Fibroblast of mammary gland (primary cell): ENCODE results near the gene GCNA.

Experiments
- DNase-seq: peaks from one replicate; pipeline ENCODE4 v3.0.0-alpha.2; 2010; ENCODE audit warnings: low read depth
- H3K4me3 ChIP-seq: 2 replicates; pipeline ENCODE4 v1.5.1; 2011; ENCODE audit warnings: low read depth, mild to moderate bottlenecking, low read length, moderate library complexity; ENCODE audit not compliant: control insufficient read depth
- TF ChIP-seq, protein P1 (sequence below): conservative IDR thresholded peaks from 2 replicates; pipeline ENCODE4 v1.5.1; 2011; ENCODE audit warnings: low read depth, low read length, inconsistent platforms; ENCODE audit not compliant: control insufficient read depth, insufficient read depth

The GCNA gene

DNA sequence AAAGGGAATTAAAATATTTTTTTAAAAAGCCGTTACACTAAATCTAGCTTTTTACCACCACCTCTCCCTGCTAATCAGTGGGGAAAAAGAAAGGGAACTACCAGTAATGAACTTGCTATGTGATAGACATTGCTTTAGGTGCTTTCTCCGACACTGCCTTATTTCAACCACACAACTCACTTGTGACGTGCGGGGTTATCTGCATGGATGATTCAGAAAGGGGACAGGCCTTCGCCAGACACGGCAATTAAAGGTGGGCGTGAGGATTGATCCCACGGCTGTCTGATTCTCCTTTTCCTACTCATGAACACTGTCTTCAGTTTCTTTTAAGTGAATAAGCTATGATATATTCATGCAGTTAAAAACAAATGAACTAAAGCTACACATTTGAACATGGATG is 41.0 kb downstream of the GCNA start:
- TF ChIP-seq, protein P1, sequence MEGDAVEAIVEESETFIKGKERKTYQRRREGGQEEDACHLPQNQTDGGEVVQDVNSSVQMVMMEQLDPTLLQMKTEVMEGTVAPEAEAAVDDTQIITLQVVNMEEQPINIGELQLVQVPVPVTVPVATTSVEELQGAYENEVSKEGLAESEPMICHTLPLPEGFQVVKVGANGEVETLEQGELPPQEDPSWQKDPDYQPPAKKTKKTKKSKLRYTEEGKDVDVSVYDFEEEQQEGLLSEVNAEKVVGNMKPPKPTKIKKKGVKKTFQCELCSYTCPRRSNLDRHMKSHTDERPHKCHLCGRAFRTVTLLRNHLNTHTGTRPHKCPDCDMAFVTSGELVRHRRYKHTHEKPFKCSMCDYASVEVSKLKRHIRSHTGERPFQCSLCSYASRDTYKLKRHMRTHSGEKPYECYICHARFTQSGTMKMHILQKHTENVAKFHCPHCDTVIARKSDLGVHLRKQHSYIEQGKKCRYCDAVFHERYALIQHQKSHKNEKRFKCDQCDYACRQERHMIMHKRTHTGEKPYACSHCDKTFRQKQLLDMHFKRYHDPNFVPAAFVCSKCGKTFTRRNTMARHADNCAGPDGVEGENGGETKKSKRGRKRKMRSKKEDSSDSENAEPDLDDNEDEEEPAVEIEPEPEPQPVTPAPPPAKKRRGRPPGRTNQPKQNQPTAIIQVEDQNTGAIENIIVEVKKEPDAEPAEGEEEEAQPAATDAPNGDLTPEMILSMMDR = no peak
- no peak for DNase-seq
- H3K4me3 ChIP-seq = no peak overlapping the region

DNA sequence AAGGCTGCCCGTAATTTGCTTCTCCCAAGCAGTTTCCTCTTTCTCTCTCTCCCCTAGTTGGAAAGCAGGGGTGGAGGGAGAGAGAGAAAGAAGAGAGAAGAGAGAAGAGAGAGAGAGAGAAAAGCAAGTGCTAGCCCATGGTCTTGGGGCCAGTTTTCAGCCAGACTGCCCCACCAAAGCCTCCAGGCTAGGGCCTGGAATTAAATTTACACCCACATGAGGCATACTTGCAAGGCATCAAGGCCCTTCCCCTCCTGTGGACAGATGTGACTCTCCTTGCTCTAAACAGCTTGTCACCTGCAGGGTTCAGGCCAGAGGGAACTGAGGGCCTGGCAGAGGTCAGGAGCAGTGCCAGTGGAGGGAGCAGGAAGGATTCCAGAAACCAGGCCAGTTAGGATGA is 41.7 kb downstream of the GCNA start:
- DNase-seq = no peak
- TF ChIP-seq, protein P1 = no peak
- no peak overlapping the region for H3K4me3 ChIP-seq

DNA sequence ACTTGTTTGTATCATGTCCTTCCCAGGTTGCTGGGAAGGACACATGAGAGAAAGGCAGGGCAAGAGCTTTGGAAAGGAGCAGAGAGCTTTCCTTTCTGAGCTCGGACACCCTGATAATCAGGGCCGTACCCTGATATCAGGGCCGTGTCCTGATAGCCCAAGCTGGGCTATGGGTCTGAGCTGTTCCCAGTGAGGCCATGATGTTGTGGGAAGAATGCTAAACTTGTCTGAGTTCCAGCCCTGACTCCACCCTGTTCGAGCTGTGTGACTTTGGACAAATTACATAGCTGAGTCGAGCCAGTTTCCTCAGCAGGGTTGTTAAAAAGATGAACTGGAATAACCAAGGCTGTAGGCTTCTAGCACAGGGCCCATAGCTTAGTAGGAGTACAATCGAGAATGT is 43.4 kb downstream of the GCNA start:
- TF ChIP-seq, protein P1 = no peak
- no peak overlapping the region for H3K4me3 ChIP-seq
- peak; percentile 42 for DNase-seq

DNA sequence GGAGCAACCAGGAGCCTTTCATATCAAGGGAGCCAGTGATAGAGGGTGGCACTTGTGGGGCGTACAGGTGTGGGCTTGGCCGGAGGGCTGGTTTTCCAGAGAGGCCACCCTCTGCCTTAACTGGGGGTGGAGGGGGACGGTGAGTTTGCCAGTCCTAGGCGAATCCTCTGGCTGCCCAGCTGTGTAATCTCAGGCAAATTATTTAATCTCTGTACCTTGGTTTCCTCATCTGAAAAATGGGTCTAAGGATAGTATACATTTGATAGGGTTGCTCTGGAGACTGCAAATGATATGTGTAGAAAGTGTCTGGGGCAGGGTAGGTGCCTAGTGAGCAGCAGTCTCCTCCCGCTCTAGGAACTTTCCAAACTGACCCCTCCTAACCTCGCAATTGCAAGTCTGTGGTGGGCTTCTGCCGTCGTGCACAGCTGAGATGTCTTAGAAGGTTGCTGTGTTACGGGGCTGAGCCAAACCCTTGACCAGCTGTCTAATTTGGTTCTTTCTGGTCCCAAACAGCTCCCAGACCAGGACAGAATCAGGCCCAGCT is 43.9 kb downstream of the GCNA start:
- TF ChIP-seq, protein P1 = no peak

DNA sequence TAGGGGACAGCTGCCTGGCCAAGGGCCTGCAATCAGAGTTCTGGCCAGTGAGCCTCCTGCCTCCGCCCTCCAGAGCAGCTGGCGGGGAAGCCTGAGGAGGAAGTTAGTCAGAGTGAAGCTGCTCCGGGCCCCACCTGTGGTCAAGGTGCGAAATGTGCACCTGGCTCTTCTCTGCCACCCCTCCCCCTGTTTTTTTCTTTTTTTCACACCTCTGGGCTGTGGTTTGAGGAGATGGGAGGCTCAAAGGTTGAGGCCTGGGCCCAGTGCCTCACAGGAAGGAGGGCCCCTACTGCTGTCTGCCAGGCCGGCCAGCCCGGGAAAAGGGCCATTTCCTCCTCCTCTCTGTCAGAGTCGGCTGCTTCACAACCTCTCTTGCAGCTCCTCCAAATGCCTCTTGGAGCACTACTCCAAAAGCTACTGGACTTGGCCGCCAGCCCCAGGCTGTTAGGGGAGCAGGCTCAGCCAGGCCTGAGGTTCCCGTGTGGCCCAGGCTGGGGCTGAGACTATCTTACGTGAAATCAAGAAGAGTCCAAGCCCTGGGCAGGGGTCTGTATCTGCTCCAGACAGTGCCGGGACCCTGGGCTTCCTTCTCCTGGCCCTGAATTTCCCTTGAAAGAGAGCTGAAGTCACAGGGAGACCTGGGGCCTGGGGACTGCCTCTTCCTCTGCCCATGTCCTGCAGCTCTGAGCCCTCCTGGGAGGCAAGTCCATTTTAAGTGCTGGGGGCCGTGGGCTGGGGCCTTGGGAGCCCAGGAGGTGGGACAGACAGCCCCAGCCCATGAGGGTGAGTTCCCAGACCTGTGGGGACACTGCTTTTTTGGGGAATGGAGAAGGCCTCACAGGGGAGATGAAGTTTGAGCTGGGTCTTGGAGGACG is 44.6 kb downstream of the GCNA start:
- peak; percentile 56 for DNase-seq
- no peak overlapping the region for H3K4me3 ChIP-seq
- TF ChIP-seq, protein P1 = no peak

More for the DNA sequence above, 43.9 kb downstream of the GCNA start:
- H3K4me3 ChIP-seq = no peak overlapping the region
- DNase-seq = no peak

DNA sequence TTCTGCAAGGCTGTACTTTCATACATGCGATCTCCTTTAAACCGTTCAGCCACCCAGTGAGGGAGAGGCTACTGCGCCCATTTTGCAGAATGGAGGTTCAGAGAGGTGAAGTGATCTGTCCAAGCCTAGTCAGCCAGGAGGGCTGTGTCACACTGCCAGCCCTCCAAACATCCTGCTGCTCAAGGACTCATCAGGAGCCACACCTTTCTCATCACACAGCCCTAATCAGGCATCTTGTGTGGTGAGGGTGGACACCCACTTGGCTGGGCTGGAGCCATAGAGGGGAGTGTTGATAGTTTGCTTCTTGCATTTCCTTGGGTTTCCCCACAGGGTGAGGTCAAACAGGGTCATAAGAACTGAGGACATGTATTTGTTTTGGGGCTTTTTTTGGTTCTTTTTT is 45.5 kb downstream of the GCNA start:
- H3K4me3 ChIP-seq = no peak overlapping the region
- no peak for DNase-seq
- TF ChIP-seq, protein P1 = no peak
